ENCODE results near the gene FTCD.

FTCD gene

GRCh38 chr21:46121286-46122221 lies 33.8 kb downstream of the FTCD start:
- FAIRE-seq, result no peak

GRCh38 chr21:46120301-46121285 lies 34.8 kb downstream of the FTCD start:
- FAIRE-seq, result no peak

- no peak for FAIRE-seq
These were observed 35.6 kb downstream of the FTCD start for GRCh38 chr21:46119637-46120271.

GRCh38 chr21:46119144-46119636 lies 36.2 kb downstream of the FTCD start:
- no peak for FAIRE-seq

GRCh38 chr21:46118316-46119143 lies 36.8 kb downstream of the FTCD start:
- no peak for FAIRE-seq

GRCh38 chr21:46117586-46118315 lies 37.6 kb downstream of the FTCD start:
- FAIRE-seq, result no peak

- FAIRE-seq, result no peak
These were observed 38.4 kb downstream of the FTCD start for GRCh38 chr21:46116776-46117585.

GRCh38 chr21:46116189-46116775 lies 39.1 kb downstream of the FTCD start:
- FAIRE-seq, result no peak

GRCh38 chr21:46115441-46116188 lies 39.8 kb downstream of the FTCD start:
- FAIRE-seq, result no peak

GRCh38 chr21:46114963-46115362 lies 40.4 kb downstream of the FTCD start:
- no peak for FAIRE-seq

GRCh38 chr21:46113497-46114176 lies 41.7 kb downstream of the FTCD start:
- FAIRE-seq, result no peak

GRCh38 chr21:46112725-46113215 lies 42.6 kb downstream of the FTCD start:
- no peak for FAIRE-seq

GRCh38 chr21:46111857-46112724 lies 43.3 kb downstream of the FTCD start:
- FAIRE-seq, result no peak

GRCh38 chr21:46111193-46111571 lies 44.2 kb downstream of the FTCD start:
- FAIRE-seq, result no peak

GRCh38 chr21:46110499-46111192 lies 44.7 kb downstream of the FTCD start:
- FAIRE-seq, result no peak

All from A204.1 (cell line).